Stimulated activated naive CD8-positive, alpha-beta T cell treated with anti-CD3 and anti-CD28 coated beads, Interleukin-15, Interleukin-2, amounts not matched to agents 100 ng/mL and 50 ng/mL, for 24 hours (primary cell): ENCODE results near the gene COL4A2.

ENCODE experiments used
- H3K27ac Mint-ChIP-seq: one replicate; pipeline ENCODE4 v1.8.0; 2021; ENCODE audit warnings: mild to moderate bottlenecking, mixed read lengths
- H3K27me3 Mint-ChIP-seq: one replicate; pipeline ENCODE4 v1.8.0; 2021; ENCODE audit warnings: mixed read lengths
- H3K36me3 Mint-ChIP-seq: one replicate; pipeline ENCODE4 v1.8.0; 2021; ENCODE audit warnings: low read depth, mixed read lengths
- H3K4me1 Mint-ChIP-seq: one replicate; pipeline ENCODE4 v1.8.0; 2021; ENCODE audit warnings: low read depth, mixed read lengths
- H3K4me3 Mint-ChIP-seq: one replicate; pipeline ENCODE4 v1.8.0; 2021; ENCODE audit warnings: mild to moderate bottlenecking, mixed read lengths
- H3K9me3 Mint-ChIP-seq: one replicate; pipeline ENCODE4 v1.8.0; 2021; ENCODE audit warnings: mixed read lengths

The COL4A2 gene

GRCh38 chr13:110420626-110421025 lies 113.5 kb downstream of the COL4A2 start:
- no peak overlapping the region for H3K27ac Mint-ChIP-seq
- H3K27me3 Mint-ChIP-seq = peaks cover 92% of the 10 kb centered on the region
- H3K36me3 Mint-ChIP-seq = no peaks in the 10 kb centered on the region
- peaks cover 27% of the 10 kb centered on the region for H3K4me1 Mint-ChIP-seq
- no peak overlapping the region for H3K4me3 Mint-ChIP-seq
- H3K9me3 Mint-ChIP-seq = no peaks in the 10 kb centered on the region

GRCh38 chr13:110421061-110421460 lies 114.0 kb downstream of the COL4A2 start:
- no peaks in the 10 kb centered on the region for H3K9me3 Mint-ChIP-seq
- H3K4me1 Mint-ChIP-seq = peaks cover 27% of the 10 kb centered on the region
- no peak overlapping the region for H3K4me3 Mint-ChIP-seq
- H3K27me3 Mint-ChIP-seq = peaks cover 92% of the 10 kb centered on the region
- H3K27ac Mint-ChIP-seq = no peak overlapping the region
- H3K36me3 Mint-ChIP-seq = no peaks in the 10 kb centered on the region

DNA sequence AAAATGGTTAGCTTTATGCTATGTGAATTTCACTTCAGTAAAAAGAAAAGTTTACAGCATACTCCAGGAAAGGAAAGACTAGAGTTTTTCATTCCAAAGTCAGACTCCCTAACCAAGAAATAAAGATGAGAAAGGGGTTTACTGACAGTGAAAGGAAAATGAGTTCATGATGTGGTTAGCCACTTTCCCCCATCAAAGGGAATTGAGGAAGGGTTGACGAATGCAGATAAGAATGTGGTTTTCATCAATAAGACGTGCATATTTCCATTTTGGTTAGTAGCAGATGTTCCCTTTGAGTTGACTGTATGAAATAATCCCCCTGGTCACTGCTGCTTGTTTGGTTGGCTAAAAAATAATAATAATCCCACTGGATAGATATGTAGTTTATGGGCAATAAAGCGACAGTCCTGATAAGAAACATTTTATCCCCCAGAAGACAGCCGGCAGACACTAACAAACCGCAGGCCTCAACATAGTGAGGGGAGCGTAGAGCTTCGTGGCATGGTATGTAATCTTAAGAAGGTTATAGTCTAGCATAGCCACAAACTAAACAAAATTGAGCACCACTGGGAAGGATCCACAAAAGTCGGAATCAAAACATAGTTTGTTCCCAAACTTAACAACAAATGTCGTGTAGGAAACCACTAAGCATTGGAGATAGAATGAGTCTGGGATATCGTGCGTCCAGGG lies 114.8 kb downstream of the COL4A2 start:
- H3K4me1 Mint-ChIP-seq = peaks cover 27% of the 10 kb centered on the region
- H3K9me3 Mint-ChIP-seq = no peaks in the 10 kb centered on the region
- H3K4me3 Mint-ChIP-seq = peak overlapping the region; percentile 32
- peak overlapping the region; percentile 45 for H3K27ac Mint-ChIP-seq
- H3K36me3 Mint-ChIP-seq = no peaks in the 10 kb centered on the region
- peaks cover 92% of the 10 kb centered on the region for H3K27me3 Mint-ChIP-seq

- Mint-ChIP-seq H3K27me3 (peaks cover 90% of the 10 kb centered on the region), H3K4me1 (peaks cover 27% of the 10 kb centered on the region), H3K9me3 (no peaks in the 10 kb centered on the region), H3K4me3 (no peak overlapping the region), H3K27ac (no peak overlapping the region), H3K36me3 (no peaks in the 10 kb centered on the region)
Measured at GRCh38 chr13:110422913-110423688, 116.0 kb downstream of the COL4A2 start.

- H3K4me1 Mint-ChIP-seq = peaks cover 27% of the 10 kb centered on the region
- no peak overlapping the region for H3K4me3 Mint-ChIP-seq
- peaks cover 89% of the 10 kb centered on the region for H3K27me3 Mint-ChIP-seq
- no peaks in the 10 kb centered on the region for H3K9me3 Mint-ChIP-seq
- no peak overlapping the region for H3K27ac Mint-ChIP-seq
- H3K36me3 Mint-ChIP-seq = no peaks in the 10 kb centered on the region
Measured at GRCh38 chr13:110423689-110424302, 116.7 kb downstream of the COL4A2 start.

DNA sequence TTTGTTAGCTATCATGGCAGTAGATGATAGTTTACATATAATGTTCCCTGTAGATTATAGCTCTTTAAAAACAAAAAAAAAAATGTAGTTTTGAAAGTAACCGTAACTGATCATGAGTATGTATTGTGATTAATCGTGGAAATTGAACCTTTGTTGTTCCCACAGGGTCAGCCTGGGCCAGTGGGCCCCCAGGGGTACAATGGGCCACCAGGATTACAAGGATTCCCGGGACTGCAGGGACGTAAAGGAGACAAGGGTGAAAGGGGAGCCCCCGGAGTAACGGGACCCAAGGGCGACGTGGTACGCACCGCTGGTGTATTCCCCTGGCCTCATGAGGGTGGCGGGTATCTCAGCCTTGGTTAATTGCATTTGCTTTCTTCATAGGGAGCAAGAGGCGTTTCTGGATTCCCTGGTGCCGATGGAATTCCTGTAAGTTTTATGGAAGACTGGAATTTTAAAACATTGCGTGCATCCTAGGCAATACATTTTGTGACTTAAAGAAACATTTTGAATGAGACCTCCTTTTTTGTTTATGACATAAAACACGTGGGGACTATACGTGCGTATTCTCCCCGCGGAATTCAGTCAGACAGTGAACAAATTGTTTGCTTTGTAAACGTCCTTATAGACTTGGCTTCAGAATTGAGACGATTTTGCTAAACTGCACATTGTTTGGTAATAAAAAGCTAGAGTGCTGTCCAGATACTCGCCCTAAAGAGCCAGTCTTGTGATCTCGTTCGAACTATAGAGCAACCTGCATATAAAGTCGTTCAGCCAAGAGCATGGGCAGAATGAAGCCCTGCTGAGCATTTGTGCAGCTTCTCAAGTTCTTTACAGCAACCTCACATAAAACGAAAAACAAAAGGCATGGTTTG lies 117.7 kb downstream of the COL4A2 start:
- H3K4me1 Mint-ChIP-seq = peaks cover 24% of the 10 kb centered on the region
- H3K27me3 Mint-ChIP-seq = peaks cover 88% of the 10 kb centered on the region
- no peak overlapping the region for H3K27ac Mint-ChIP-seq
- no peaks in the 10 kb centered on the region for H3K9me3 Mint-ChIP-seq
- no peaks in the 10 kb centered on the region for H3K36me3 Mint-ChIP-seq
- no peak overlapping the region for H3K4me3 Mint-ChIP-seq

- Mint-ChIP-seq H3K9me3 (no peaks in the 10 kb centered on the region), H3K36me3 (no peaks in the 10 kb centered on the region), H3K4me1 (peaks cover 24% of the 10 kb centered on the region), H3K27me3 (peaks cover 85% of the 10 kb centered on the region), H3K4me3 (no peak overlapping the region), H3K27ac (no peak overlapping the region)
Measured at GRCh38 chr13:110425444-110425780, 118.3 kb downstream of the COL4A2 start.

DNA sequence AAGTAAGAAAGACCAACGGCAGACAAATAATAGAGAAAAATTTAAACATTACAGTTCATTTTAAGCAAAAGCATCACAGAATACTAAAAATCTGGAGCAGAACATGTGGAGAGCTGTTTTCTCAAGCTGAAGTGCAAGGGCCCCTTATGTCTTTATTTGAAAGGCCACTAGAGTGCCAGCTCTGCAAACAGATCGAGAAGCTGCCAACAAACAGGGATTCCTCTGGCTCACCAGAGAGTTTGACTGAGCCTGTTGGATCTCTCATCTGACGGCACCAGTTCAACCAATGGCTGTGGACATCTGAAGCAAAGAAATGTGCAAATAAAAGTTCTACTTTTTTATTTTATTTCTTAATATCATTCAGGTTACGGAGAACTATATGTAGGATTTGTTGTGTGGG lies 119.7 kb downstream of the COL4A2 start:
- peaks cover 16% of the 10 kb centered on the region for H3K4me1 Mint-ChIP-seq
- H3K9me3 Mint-ChIP-seq = no peaks in the 10 kb centered on the region
- no peaks in the 10 kb centered on the region for H3K36me3 Mint-ChIP-seq
- H3K27me3 Mint-ChIP-seq = peaks cover 82% of the 10 kb centered on the region
- no peak overlapping the region for H3K27ac Mint-ChIP-seq
- H3K4me3 Mint-ChIP-seq = no peak overlapping the region

DNA sequence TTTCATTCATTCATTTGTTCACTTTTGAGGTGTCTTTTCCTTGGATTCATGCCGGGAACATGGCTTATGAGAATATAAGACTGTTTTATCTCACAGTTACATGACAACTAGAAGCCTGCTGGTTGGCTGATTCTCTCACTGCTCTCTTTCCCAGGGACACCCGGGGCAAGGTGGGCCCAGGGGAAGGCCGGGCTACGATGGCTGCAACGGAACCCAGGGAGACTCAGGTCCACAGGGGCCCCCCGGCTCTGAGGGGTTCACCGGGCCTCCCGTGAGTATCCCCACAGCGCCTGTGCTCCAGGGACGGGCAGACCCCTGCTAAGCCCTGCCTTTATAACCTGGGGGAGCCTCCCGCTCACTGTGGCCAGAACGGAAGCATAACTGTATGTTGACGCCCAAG lies 121.2 kb downstream of the COL4A2 start:
- peaks cover 4% of the 10 kb centered on the region for H3K4me1 Mint-ChIP-seq
- H3K27me3 Mint-ChIP-seq = peaks cover 81% of the 10 kb centered on the region
- H3K4me3 Mint-ChIP-seq = no peak overlapping the region
- no peaks in the 10 kb centered on the region for H3K36me3 Mint-ChIP-seq
- H3K9me3 Mint-ChIP-seq = no peaks in the 10 kb centered on the region
- H3K27ac Mint-ChIP-seq = no peak overlapping the region

GRCh38 chr13:110430391-110431336 lies 123.6 kb downstream of the COL4A2 start:
- Mint-ChIP-seq H3K4me3 (no peak overlapping the region), H3K36me3 (no peaks in the 10 kb centered on the region), H3K27ac (no peak overlapping the region), H3K9me3 (no peaks in the 10 kb centered on the region), H3K4me1 (no peaks in the 10 kb centered on the region), H3K27me3 (peaks cover 78% of the 10 kb centered on the region)

- H3K36me3 Mint-ChIP-seq = no peaks in the 10 kb centered on the region
- no peaks in the 10 kb centered on the region for H3K4me1 Mint-ChIP-seq
- H3K9me3 Mint-ChIP-seq = no peaks in the 10 kb centered on the region
- H3K4me3 Mint-ChIP-seq = no peak overlapping the region
- no peak overlapping the region for H3K27ac Mint-ChIP-seq
- H3K27me3 Mint-ChIP-seq = peaks cover 77% of the 10 kb centered on the region
Measured at GRCh38 chr13:110431425-110432294, 124.6 kb downstream of the COL4A2 start.

DNA sequence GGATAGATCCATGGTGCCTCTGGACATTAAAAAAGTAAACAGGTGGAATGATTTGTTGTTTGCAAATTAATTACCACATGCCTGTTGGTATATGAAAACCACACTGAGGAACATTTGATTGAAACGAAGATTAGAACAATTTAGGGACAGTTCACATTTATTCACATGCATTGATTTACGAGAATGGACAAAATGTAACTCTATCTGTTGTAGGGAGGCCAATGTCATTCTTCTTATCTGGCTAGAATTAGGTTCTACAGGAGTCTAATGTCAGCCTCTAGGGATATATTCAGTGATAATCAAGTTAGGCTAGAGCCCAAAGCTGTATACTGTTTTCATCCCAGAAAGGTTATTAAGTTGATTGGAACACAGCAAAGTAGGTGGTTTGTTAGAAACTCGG lies 125.4 kb downstream of the COL4A2 start:
- no peaks in the 10 kb centered on the region for H3K9me3 Mint-ChIP-seq
- H3K27ac Mint-ChIP-seq = no peak overlapping the region
- H3K4me1 Mint-ChIP-seq = no peaks in the 10 kb centered on the region
- H3K27me3 Mint-ChIP-seq = peaks cover 77% of the 10 kb centered on the region
- H3K36me3 Mint-ChIP-seq = no peaks in the 10 kb centered on the region
- H3K4me3 Mint-ChIP-seq = no peak overlapping the region

- H3K4me1 Mint-ChIP-seq = no peaks in the 10 kb centered on the region
- no peak overlapping the region for H3K27ac Mint-ChIP-seq
- H3K36me3 Mint-ChIP-seq = no peaks in the 10 kb centered on the region
- H3K27me3 Mint-ChIP-seq = peaks cover 77% of the 10 kb centered on the region
- no peak overlapping the region for H3K4me3 Mint-ChIP-seq
- H3K9me3 Mint-ChIP-seq = no peaks in the 10 kb centered on the region
Measured at GRCh38 chr13:110433014-110433413, 125.9 kb downstream of the COL4A2 start.
